ENCODE results near the gene SCN8A.
"Not testable (repeated sequence)": the region's sequence is repeated elsewhere in the genome, so short reads cannot be mapped to it uniquely, and the experiment has no call there.

Gene SCN8A

GRCh38 chr12:51774933-51775332 is 183.9 kb downstream of the SCN8A start:
- no peak for DNase-seq

- no peak for DNase-seq
These were observed 186.4 kb downstream of the SCN8A start for GRCh38 chr12:51777457-51777856.

GRCh38 chr12:51777973-51778372 is 186.9 kb downstream of the SCN8A start:
- no peak for DNase-seq

- no peak for DNase-seq
These were observed 188.8 kb downstream of the SCN8A start for GRCh38 chr12:51779876-51780275.

GRCh38 chr12:51784688-51785087 is 193.7 kb downstream of the SCN8A start:
- no peak for DNase-seq

GRCh38 chr12:51785906-51786305 is 194.9 kb downstream of the SCN8A start:
- DNase-seq: no peak

GRCh38 chr12:51788876-51789275 is 197.8 kb downstream of the SCN8A start:
- no peak for DNase-seq

GRCh38 chr12:51792417-51792816 is 201.4 kb downstream of the SCN8A start:
- DNase-seq: no peak

- DNase-seq: no peak
These were observed 202.2 kb downstream of the SCN8A start for GRCh38 chr12:51793201-51793600.

GRCh38 chr12:51797301-51797700 is 206.3 kb downstream of the SCN8A start:
- no peak for DNase-seq

- not testable (repeated sequence) for DNase-seq
These were observed 207.0 kb downstream of the SCN8A start for GRCh38 chr12:51798051-51798450.

GRCh38 chr12:51798501-51798900 is 207.5 kb downstream of the SCN8A start:
- no peak for DNase-seq

GRCh38 chr12:51801027-51801426 is 210.0 kb downstream of the SCN8A start:
- DNase-seq: no peak

- DNase-seq: no peak
These were observed 215.9 kb downstream of the SCN8A start for GRCh38 chr12:51806896-51807295.

- no peak for DNase-seq
These were observed 218.2 kb downstream of the SCN8A start for GRCh38 chr12:51809193-51809592.

- DNase-seq: no peak
These were observed 220.5 kb downstream of the SCN8A start for GRCh38 chr12:51811203-51812202.

- DNase-seq: no peak
These were observed 221.8 kb downstream of the SCN8A start for GRCh38 chr12:51812871-51813270.

- DNase-seq: no peak
These were observed 222.9 kb downstream of the SCN8A start for GRCh38 chr12:51813931-51814310.

- DNase-seq: peak; percentile 66
These were observed 223.5 kb downstream of the SCN8A start for GRCh38 chr12:51814311-51815088.

GRCh38 chr12:51815571-51815970 is 224.5 kb downstream of the SCN8A start:
- no peak for DNase-seq

GRCh38 chr12:51817027-51817953 is 226.3 kb downstream of the SCN8A start:
- DNase-seq: no peak

- no peak for DNase-seq
These were observed 227.1 kb downstream of the SCN8A start for GRCh38 chr12:51818086-51818485.
